Right atrium auricular region (tissue), 2 donors: Measurements from ENCODE around the gene COX6A1. TPM values are rescaled to one million over a fixed set of nuclear protein-coding genes. Genes with fewer than 3 reads are reported as not detected.
A peak's percentile ranks its signal among the peaks of the same experiment; 100 is the strongest.
"Not testable (repeated sequence)": the region's sequence is repeated elsewhere in the genome, so short reads cannot be mapped to it uniquely, and the experiment has no call there.

Experiments used
- DNase-seq: peaks from one replicate; pipeline ENCODE4 v3.0.0-alpha.2; 2019; ENCODE audit warnings: low spot score
- H3K27ac ChIP-seq, 2 donors: fragments of 200-600 bp; sonication (generic); 1 replicate in 1 of 2; 2 replicates in 1 of 2; pipeline ENCODE4 v1.5.1; 2016 to 2019
- H3K27me3 ChIP-seq, 2 donors: fragments of 200-600 bp; sonication (generic); one replicate each; pipeline versions ENCODE4 v1.5.1 to v1.6.0; 2017 to 2019
- H3K36me3 ChIP-seq: fragments of 200-600 bp; sonication (generic); one replicate; pipeline ENCODE4 v1.5.1; 2016
- H3K4me1 ChIP-seq, 2 donors: fragments of 200-600 bp; sonication (generic); one replicate each; pipeline versions ENCODE4 v1.5.1 to v1.6.0; 2017 to 2019
- H3K4me3 ChIP-seq, 2 donors: fragments of 200-600 bp; sonication (generic); 1 replicate in 1 of 2; 2 replicates in 1 of 2; pipeline ENCODE4 v1.5.1; 2017 to 2019; ENCODE audit warnings: mild to moderate bottlenecking in 1 of 2, moderate library complexity in 1 of 2
- H3K9me3 ChIP-seq, 2 donors: fragments of 200-600 bp; sonication (generic); one replicate each; pipeline ENCODE4 v1.5.1; 2019
- total RNA-seq, 2 donors: library from RNA; depleted of rRNA; stranded (reverse); fragments of >200 nt; gene quantifications; one replicate each; pipeline ENCODE4 v1.1.0, GENCODE V29; 2016
- TF ChIP-seq, protein P1 (sequence below), 2 donors: fragments of 200-600 bp; sonication (generic); IDR thresholded peaks; one replicate each; pipeline ENCODE4 v1.5.1; 2019; ENCODE audit warnings: antibody characterized with exemption in 2 of 2

The COX6A1 gene
- total RNA-seq, 2 donors from 2014 or later: 190 to 291 TPM

DNA sequence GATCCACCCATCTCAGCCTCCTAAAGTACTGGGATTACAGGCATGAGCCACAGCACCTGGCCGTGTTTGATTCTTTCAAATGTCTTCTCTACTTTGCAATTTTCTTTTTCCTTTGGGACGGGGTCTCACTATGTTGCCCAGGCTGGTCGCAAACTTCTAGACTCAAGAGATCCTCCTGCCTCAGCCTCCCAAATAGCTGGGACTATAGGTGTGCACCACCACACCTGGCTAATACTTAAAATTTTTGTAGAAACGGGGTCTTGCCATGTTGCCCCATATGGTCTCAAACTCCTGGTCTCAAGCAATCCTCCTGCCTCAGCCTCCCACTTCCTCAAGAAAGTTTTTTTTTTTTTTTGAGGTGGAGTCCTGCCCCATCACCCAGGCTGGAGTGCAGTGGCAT lies 10.1 kb downstream of the COX6A1 start:
- H3K36me3 ChIP-seq: peaks cover 18% of the 10 kb centered on the region
- no peak overlapping the region for H3K4me3 ChIP-seq
- H3K27me3 ChIP-seq: no peaks in the 10 kb centered on the region
- H3K9me3 ChIP-seq: no peaks in the 10 kb centered on the region
- no peak overlapping the region for H3K27ac ChIP-seq
- no peak for DNase-seq
- H3K4me1 ChIP-seq: peaks cover 0 to 25% of the 10 kb centered on the region in 2 donors
- TF ChIP-seq, protein P1, sequence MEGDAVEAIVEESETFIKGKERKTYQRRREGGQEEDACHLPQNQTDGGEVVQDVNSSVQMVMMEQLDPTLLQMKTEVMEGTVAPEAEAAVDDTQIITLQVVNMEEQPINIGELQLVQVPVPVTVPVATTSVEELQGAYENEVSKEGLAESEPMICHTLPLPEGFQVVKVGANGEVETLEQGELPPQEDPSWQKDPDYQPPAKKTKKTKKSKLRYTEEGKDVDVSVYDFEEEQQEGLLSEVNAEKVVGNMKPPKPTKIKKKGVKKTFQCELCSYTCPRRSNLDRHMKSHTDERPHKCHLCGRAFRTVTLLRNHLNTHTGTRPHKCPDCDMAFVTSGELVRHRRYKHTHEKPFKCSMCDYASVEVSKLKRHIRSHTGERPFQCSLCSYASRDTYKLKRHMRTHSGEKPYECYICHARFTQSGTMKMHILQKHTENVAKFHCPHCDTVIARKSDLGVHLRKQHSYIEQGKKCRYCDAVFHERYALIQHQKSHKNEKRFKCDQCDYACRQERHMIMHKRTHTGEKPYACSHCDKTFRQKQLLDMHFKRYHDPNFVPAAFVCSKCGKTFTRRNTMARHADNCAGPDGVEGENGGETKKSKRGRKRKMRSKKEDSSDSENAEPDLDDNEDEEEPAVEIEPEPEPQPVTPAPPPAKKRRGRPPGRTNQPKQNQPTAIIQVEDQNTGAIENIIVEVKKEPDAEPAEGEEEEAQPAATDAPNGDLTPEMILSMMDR (IDR thresholded peaks at IDR 0.05): no peak

DNA sequence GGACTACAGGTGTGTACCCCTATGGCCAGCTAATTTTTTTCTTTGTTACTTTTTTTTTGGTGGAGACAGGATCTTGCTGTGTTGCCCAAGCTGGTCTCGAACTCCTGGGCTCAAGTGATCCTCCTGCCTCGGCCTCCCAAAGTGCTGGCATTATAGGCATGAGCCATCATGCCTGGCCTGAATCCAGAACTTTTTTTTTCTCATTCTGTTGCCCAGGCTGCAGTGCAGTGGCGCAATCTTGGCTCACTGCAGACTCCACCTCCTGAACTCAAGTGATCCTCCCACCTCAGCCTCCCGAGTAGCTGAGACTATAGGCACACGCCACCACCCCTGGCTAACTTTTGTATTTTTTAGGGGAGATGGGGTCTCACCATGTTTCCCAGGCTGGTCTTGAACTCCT lies 14.6 kb downstream of the COX6A1 start:
- not testable (repeated sequence) for H3K27me3 ChIP-seq, DNase-seq, H3K4me3 ChIP-seq, H3K4me1 ChIP-seq, H3K9me3 ChIP-seq, H3K27ac ChIP-seq
- H3K36me3 ChIP-seq: peaks cover 17% of the 10 kb centered on the region

DNA sequence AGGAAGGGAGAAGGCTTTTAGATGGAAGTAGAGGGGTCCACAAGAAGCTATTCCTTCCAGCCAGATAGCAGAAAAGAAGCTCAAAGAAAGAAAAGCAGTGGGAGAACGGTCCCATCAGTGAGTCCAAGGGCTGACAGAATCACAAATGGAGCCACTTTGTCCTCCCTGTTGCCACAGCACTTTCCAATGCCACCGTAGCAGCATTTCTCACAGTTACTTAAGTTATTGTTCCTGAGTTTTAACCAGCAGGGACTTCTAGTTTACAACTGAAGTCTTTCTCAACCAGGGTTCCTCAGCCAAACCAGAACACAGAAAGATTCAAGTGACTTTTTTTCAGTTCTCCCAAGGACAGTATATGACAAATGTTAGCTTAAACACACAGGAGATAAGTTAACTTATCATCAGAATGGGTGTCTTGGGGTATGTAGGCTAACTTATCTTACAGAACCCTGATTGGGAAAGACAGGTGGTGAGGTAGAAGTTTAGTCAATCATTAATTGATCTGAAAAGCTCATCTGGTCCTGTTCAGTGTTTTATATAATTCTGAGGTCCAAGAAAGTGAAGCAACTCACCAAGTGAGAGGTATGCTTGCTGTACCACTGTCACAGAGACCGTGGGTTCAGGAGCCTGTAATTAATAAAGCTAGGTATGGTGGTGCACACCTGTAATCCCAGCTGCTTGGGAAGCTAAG lies 15.3 kb downstream of the COX6A1 start:
- TF ChIP-seq, protein P1 (IDR thresholded peaks at IDR 0.05): no peak
- H3K27ac ChIP-seq: no peak overlapping the region
- H3K9me3 ChIP-seq: no peaks in the 10 kb centered on the region
- H3K4me3 ChIP-seq: no peak overlapping the region
- H3K27me3 ChIP-seq: no peaks in the 10 kb centered on the region
- DNase-seq: no peak
- no peaks in the 10 kb centered on the region for H3K4me1 ChIP-seq
- H3K36me3 ChIP-seq: peaks cover 23% of the 10 kb centered on the region

DNA sequence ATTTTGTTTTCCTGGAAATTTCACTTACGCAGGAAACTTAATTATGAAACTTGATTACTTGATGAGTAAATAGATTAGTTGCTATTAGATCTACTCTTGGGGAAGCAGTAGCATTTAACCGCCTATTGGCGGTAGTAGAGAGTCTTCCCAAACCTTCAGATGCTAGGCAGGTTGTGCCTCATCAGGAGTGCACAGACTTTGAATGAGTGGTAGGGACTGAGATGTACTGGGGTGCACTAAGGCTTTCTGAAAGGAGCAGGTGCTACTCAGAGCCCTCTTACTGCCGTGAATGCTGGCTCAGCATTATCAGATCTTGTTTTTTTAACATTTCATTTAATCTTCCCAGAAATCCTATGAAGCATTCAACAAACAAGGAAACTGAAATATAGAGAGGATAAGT lies 16.1 kb downstream of the COX6A1 start:
- TF ChIP-seq, protein P1 (IDR thresholded peaks at IDR 0.05): peak in 1 of 2 donors; percentile 60
- no peaks in the 10 kb centered on the region for H3K27me3 ChIP-seq
- no peaks in the 10 kb centered on the region for H3K9me3 ChIP-seq
- H3K36me3 ChIP-seq: peaks cover 31% of the 10 kb centered on the region
- H3K4me1 ChIP-seq: no peaks in the 10 kb centered on the region
- no peak overlapping the region for H3K4me3 ChIP-seq
- no peak for DNase-seq
- H3K27ac ChIP-seq: no peak overlapping the region

DNA sequence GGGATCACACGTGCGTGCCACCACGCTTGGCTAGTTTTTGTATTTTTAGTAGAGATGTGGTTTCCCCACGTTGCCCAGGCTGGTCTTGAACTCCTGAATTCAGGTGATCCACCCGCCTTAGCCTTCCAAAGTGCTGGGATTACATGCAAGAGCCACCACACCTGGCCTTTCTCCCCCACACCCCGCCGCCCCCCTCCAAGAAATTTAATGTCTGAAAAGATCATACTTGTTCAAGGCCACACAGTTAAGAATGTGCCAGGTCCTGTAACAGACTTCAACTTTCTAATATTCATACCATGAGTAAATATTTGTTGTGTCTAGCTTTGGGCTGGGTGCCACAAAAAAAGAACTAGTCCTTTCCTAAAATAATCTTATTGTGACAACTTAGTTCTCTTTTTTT lies 17.4 kb downstream of the COX6A1 start:
- TF ChIP-seq, protein P1 (IDR thresholded peaks at IDR 0.05): no peak
- Histone ChIP-seq H3K36me3 (peaks cover 44% of the 10 kb centered on the region), H3K27ac (no peak overlapping the region), H3K27me3 (no peaks in the 10 kb centered on the region), H3K4me1 (no peaks in the 10 kb centered on the region), H3K9me3 (no peaks in the 10 kb centered on the region), H3K4me3 (no peak overlapping the region)
- no peak for DNase-seq

DNA sequence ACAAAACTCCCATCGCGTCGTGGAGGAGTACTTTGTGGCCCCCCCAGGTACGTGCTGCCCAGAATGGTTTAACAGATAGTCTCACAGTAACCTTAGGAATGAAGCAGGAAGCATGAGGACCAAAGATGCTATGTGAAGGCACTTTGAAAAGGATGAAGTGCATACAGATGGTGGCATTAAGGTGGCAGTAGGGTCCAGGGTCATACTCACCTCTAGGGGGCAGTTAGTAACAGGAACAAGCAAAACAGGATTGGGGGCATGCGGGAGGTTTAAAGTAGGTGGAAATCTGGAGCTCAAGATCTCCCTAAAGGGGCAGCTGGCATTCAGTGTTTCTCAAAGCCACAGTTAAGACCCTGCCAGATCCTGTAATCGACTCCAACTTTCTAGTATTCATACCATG lies 19.2 kb downstream of the COX6A1 start:
- Histone ChIP-seq H3K4me1 (no peaks in the 10 kb centered on the region), H3K9me3 (no peaks in the 10 kb centered on the region), H3K27ac (no peak overlapping the region), H3K36me3 (peaks cover 61% of the 10 kb centered on the region), H3K4me3 (no peak overlapping the region), H3K27me3 (no peaks in the 10 kb centered on the region)
- DNase-seq: no peak
- TF ChIP-seq, protein P1 (IDR thresholded peaks at IDR 0.05): no peak
